CD14-positive monocyte (primary cell): ENCODE measurements around the gene PDLIM4. TPM values are rescaled to one million over a fixed set of nuclear protein-coding genes. Genes with fewer than 3 reads are reported as not detected.

Experiments
- DNase-seq, 3 donors: peaks; one replicate each; pipeline ENCODE4 v3.0.0-alpha.2; 2011 to 2022
- H2AFZ ChIP-seq: 2 replicates; pipeline ENCODE4 v1.6.0; 2012; ENCODE audit warnings: mild to moderate bottlenecking, low read depth, low read length, inconsistent platforms; ENCODE audit not compliant: insufficient read depth, poor library complexity, severe bottlenecking
- H3K27ac ChIP-seq, 2 donors: 1 replicate in 1 of 2; 2 replicates in 1 of 2; pipeline ENCODE4 v1.5.1; 2012 to 2013; ENCODE audit warnings: low read length in 2 of 2, control low read depth in 1 of 2, inconsistent platforms in 1 of 2, low read depth in 1 of 2, mild to moderate bottlenecking in 1 of 2
- H3K27me3 ChIP-seq, 2 donors: one replicate each; pipeline versions ENCODE4 v1.6.0 to v1.6.1; 2011 to 2013; ENCODE audit warnings: low read length in 2 of 2; ENCODE audit not compliant: control insufficient read depth in 2 of 2, insufficient read depth in 2 of 2
- H3K36me3 ChIP-seq, 2 donors: replicated peaks in 1 of 2; 1 replicate in 1 of 2; 2 replicates in 1 of 2; pipeline versions ENCODE4 v1.5.1 to v1.6.1; 2012 to 2013; ENCODE audit warnings: low read length in 2 of 2, control low read depth in 1 of 2, inconsistent platforms in 1 of 2, mild to moderate bottlenecking in 1 of 2; ENCODE audit not compliant: insufficient read depth in 2 of 2, control insufficient read depth in 1 of 2
- H3K4me1 ChIP-seq, 2 donors: 1 replicate in 1 of 2; 2 replicates in 1 of 2; pipeline versions ENCODE4 v1.5.1 to v1.6.1; 2012 to 2013; ENCODE audit warnings: low read length in 2 of 2, control low read depth in 1 of 2, inconsistent platforms in 1 of 2, mild to moderate bottlenecking in 1 of 2, moderate library complexity in 1 of 2; ENCODE audit not compliant: insufficient read depth in 2 of 2, control insufficient read depth in 1 of 2
- H3K4me2 ChIP-seq: replicated peaks from 2 replicates; pipeline ENCODE3; 2012; ENCODE audit warnings: low read length, moderate library complexity, mild to moderate bottlenecking; ENCODE audit not compliant: poor library complexity, severe bottlenecking; ENCODE audit errors: extremely low read depth
- H3K4me3 ChIP-seq, 3 experiments: fragments of 200-600 bp in 1 of 3; sonication (generic) in 1 of 3; replicated peaks in 1 of 3; 1 replicate in 2 of 3; 2 replicates in 1 of 3; pipeline ENCODE4 v1.5.1; 2011 to 2013; ENCODE audit warnings: low read length in 3 of 3, mild to moderate bottlenecking in 3 of 3, control low read depth in 2 of 3, low read depth in 2 of 3, inconsistent platforms in 1 of 3, moderate library complexity in 1 of 3
- H3K79me2 ChIP-seq: 2 replicates; pipeline ENCODE4 v1.6.0; 2012; ENCODE audit warnings: mild to moderate bottlenecking, control low read depth, inconsistent platforms, low read length, moderate library complexity; ENCODE audit not compliant: insufficient read depth
- H3K9ac ChIP-seq: 2 replicates; pipeline ENCODE4 v1.6.0; 2017; ENCODE audit warnings: low read length, mild to moderate bottlenecking; ENCODE audit not compliant: insufficient read depth, poor library complexity, severe bottlenecking
- H3K9me3 ChIP-seq, 2 donors: replicated peaks in 1 of 2; 1 replicate in 1 of 2; 2 replicates in 1 of 2; pipeline versions ENCODE4 v1.5.1 to v1.6.1; 2012 to 2013; ENCODE audit warnings: low read length in 2 of 2, control low read depth in 1 of 2; ENCODE audit not compliant: control insufficient read depth in 1 of 2, insufficient read depth in 1 of 2
- H4K20me1 ChIP-seq: 2 replicates; pipeline ENCODE4 v1.6.0; 2012; ENCODE audit warnings: mild to moderate bottlenecking, low read length, control low read depth, moderate library complexity; ENCODE audit not compliant: insufficient read depth
- H3K27ac Mint-ChIP-seq, 7 donors: one replicate each; pipeline ENCODE4 v1.8.0; 2020; ENCODE audit warnings: mild to moderate bottlenecking in 7 of 7, mixed read lengths in 7 of 7, moderate library complexity in 6 of 7, inconsistent platforms in 2 of 7
- H3K27me3 Mint-ChIP-seq, 3 donors: one replicate each; pipeline ENCODE4 v1.8.0; 2021 to 2022; ENCODE audit warnings: low read depth in 3 of 3, mild to moderate bottlenecking in 3 of 3, mixed read lengths in 3 of 3, moderate library complexity in 3 of 3, inconsistent platforms in 1 of 3
- H3K36me3 Mint-ChIP-seq, 2 donors: one replicate each; pipeline ENCODE4 v1.8.0; 2020; ENCODE audit warnings: mixed read lengths in 2 of 2, inconsistent platforms in 1 of 2, mild to moderate bottlenecking in 1 of 2
- H3K4me1 Mint-ChIP-seq: one replicate; pipeline ENCODE4 v1.8.0; 2020; ENCODE audit warnings: mild to moderate bottlenecking, mixed read lengths
- H3K4me3 Mint-ChIP-seq, 2 donors: one replicate each; pipeline ENCODE4 v1.8.0; 2020; ENCODE audit warnings: mild to moderate bottlenecking in 2 of 2, mixed read lengths in 2 of 2, moderate library complexity in 1 of 2
- H3K9me3 Mint-ChIP-seq, 7 donors: one replicate each; pipeline ENCODE4 v1.8.0; 2020 to 2022; ENCODE audit warnings: mixed read lengths in 7 of 7, mild to moderate bottlenecking in 6 of 7, moderate library complexity in 6 of 7, inconsistent platforms in 2 of 7
- CTCF ChIP-seq: fragments of 200-600 bp; IDR thresholded peaks from one replicate; pipeline ENCODE4 v1.8.0; 2022; ENCODE audit warnings: antibody characterized with exemption, mild to moderate bottlenecking
- whole genome bisulfite sequencing: methylation state at CpG from one replicate; pipeline ENCODE4 v1.1.5; 2013; ENCODE audit warnings: missing lambda C conversion rate; ENCODE audit not compliant: insufficient coverage; 5-methylcytosine and 5-hydroxymethylcytosine counted together
- intact Hi-C, 2 donors: fragments of 100-400 bp; cut with micrococcal nuclease; formaldehyde crosslinking; loops; one replicate each; pipeline versions ENCODE4 v1.15.0 to v1.15.1; 2023
- polyA minus RNA-seq: library from RNA; depleted of rRNA, polyadenylated mRNA; stranded (reverse); fragments of >200 nt; gene quantifications from 2 replicates; pipeline ENCODE4 v1.2.3, GENCODE V29; 2012
- polyA plus RNA-seq, 3 donors: library from polyadenylated mRNA; depleted of rRNA in 1 of 3; unstranded in 2 of 3; stranded (reverse) in 1 of 3; fragments of 300-500 nt in 2 of 3; fragments of >200 nt in 1 of 3; fragmentation: Illumina TruSeq in 2 of 3; gene quantifications; 1 replicate in 2 of 3; 2 replicates in 1 of 3; pipeline ENCODE4 v1.2.3, GENCODE V29; 2012 to 2021
- total RNA-seq, 12 experiments: library from RNA in 1 of 12; stranded (reverse) in 1 of 12; fragments of 120-200 nt in 1 of 12; gene quantifications; one replicate each; pipeline ENCODE4 v1.2.4 and lab custom pipeline; 2013 to 2026; ENCODE audit warnings: mixed read lengths in 6 of 12, inconsistent platforms in 1 of 12

PDLIM4 gene
- not detected for total RNA-seq (2013)
- polyA plus RNA-seq (not detected), polyA minus RNA-seq (0.14 TPM in 1 of 2 replicates, not detected in the other), total RNA-seq (lab: John Stamatoyannopoulos, UW) (0.04 to 1.3 (median 0.28) reads per million in 11 experiments)

GRCh38 chr5:132257131-132258101 lies at the start of gene PDLIM4:
TSS of gene PDLIM4 (plus strand) at chr5:132257696. CDS start at chr5:132257735, 39 bp downstream.
- no peaks in the 10 kb centered on the region for H3K36me3 ChIP-seq
- peaks cover 0 to 6% (median 2%) of the 10 kb centered on the region in 7 donors for H3K9me3 Mint-ChIP-seq
- peaks cover 10 to 34% of the 10 kb centered on the region in 2 donors for H3K27me3 ChIP-seq
- H3K27me3 Mint-ChIP-seq: peaks cover 27 to 44% (median 42%) of the 10 kb centered on the region in 3 donors
- peaks cover 13% of the 10 kb centered on the region for H3K4me1 Mint-ChIP-seq
- no peak for DNase-seq
- no peaks in the 10 kb centered on the region for H3K79me2 ChIP-seq
- no peaks in the 10 kb centered on the region for H4K20me1 ChIP-seq
- H3K4me3 Mint-ChIP-seq: peak within 1 kb of the TSS; percentile 48 to 75
- intact Hi-C loops: loop anchor here in 1 of 2 donors (10.0 kb wide), 1 partner anchor 447 kb away; no protein-coding TSS in a partner anchor
- peaks cover 0 to 2% of the 10 kb centered on the region in 2 donors for H3K36me3 Mint-ChIP-seq
- peaks cover 0 to 7% of the 10 kb centered on the region in 2 donors for H3K9me3 ChIP-seq
- no peak within 1 kb of the TSS for H3K4me3 ChIP-seq
- H3K27ac Mint-ChIP-seq: peak within 1 kb of the TSS in 2 of 7 donors; percentile 28 to 72
- no peak within 1 kb of the TSS for H3K9ac ChIP-seq
- no peak for TF ChIP-seq CTCF
- peaks cover 8 to 10% of the 10 kb centered on the region in 2 donors for H3K4me1 ChIP-seq
- 26% methylated on average over 85 of the region's 88 CpGs for WGBS
- peak within 1 kb of the TSS; percentile 4 for H3K4me2 ChIP-seq
- H3K27ac ChIP-seq: no peak within 1 kb of the TSS
- no peak within 1 kb of the TSS for H2AFZ ChIP-seq

GRCh38 chr5:132207778-132208177 lies 49.7 kb upstream of the PDLIM4 start:
- no peaks in the 10 kb centered on the region for H3K36me3 Mint-ChIP-seq
- WGBS: 94% methylated on average over 4 of the region's 5 CpGs
- no peak for TF ChIP-seq CTCF
- no peak overlapping the region for H3K4me3 ChIP-seq
- H3K4me2 ChIP-seq: no peak overlapping the region
- no peaks in the 10 kb centered on the region for H3K27me3 ChIP-seq
- intact Hi-C loops: no loop called here
- H3K9me3 ChIP-seq: no peaks in the 10 kb centered on the region
- H3K9ac ChIP-seq: no peak overlapping the region
- peak overlapping the region in 3 of 7 donors; percentile 10 to 74 (median 53) for H3K27ac Mint-ChIP-seq
- no peaks in the 10 kb centered on the region for H4K20me1 ChIP-seq
- H3K4me1 Mint-ChIP-seq: peaks cover 6% of the 10 kb centered on the region
- no peak overlapping the region for H3K4me3 Mint-ChIP-seq
- H3K4me1 ChIP-seq: no peaks in the 10 kb centered on the region
- no peak overlapping the region for H3K27ac ChIP-seq
- H3K9me3 Mint-ChIP-seq: peaks cover 0 to 2% (median 0%) of the 10 kb centered on the region in 7 donors
- H3K79me2 ChIP-seq: no peaks in the 10 kb centered on the region
- no peak for DNase-seq
- peaks cover 2 to 4% (median 3%) of the 10 kb centered on the region in 3 donors for H3K27me3 Mint-ChIP-seq
- no peak overlapping the region for H2AFZ ChIP-seq
- H3K36me3 ChIP-seq: no peaks in the 10 kb centered on the region
